A673 (cell line): ENCODE results near the gene CAPN5.

Source experiments
- CTCF ChIP-seq: fragments of 300-800, 200-600 bp; sonication (generic); conservative IDR thresholded peaks from 2 replicates; pipeline ENCODE4 v1.5.1; 2017; ENCODE audit warnings: low read depth, mild to moderate bottlenecking, antibody characterized with exemption, low read length, moderate library complexity, mixed read lengths
- EZH2 ChIP-seq: fragments of 200-600 bp; sonication (generic); IDR thresholded peaks from 2 replicates; pipeline ENCODE4 v1.6.1; 2017; ENCODE audit warnings: borderline replicate concordance, low read depth, mild to moderate bottlenecking, mixed read lengths, antibody characterized with exemption, low read length; ENCODE audit not compliant: poor library complexity, severe bottlenecking

GRCh38 chr11:77156396-77157195 lies 89.8 kb downstream of the CAPN5 start:
- TF ChIP-seq CTCF (no peak), EZH2 (no peak)
